ENCODE data around the gene EIF4B. TPM values are rescaled to one million over a fixed set of nuclear protein-coding genes. Genes with fewer than 3 reads are reported as not detected.

The EIF4B gene
- total and polyA plus RNA-seq, 9 of the 15 experiments (the other 6 are each of a cell fraction or from before 2014, with no cell fraction given): 138 to 669 (median 552) TPM

DNA sequence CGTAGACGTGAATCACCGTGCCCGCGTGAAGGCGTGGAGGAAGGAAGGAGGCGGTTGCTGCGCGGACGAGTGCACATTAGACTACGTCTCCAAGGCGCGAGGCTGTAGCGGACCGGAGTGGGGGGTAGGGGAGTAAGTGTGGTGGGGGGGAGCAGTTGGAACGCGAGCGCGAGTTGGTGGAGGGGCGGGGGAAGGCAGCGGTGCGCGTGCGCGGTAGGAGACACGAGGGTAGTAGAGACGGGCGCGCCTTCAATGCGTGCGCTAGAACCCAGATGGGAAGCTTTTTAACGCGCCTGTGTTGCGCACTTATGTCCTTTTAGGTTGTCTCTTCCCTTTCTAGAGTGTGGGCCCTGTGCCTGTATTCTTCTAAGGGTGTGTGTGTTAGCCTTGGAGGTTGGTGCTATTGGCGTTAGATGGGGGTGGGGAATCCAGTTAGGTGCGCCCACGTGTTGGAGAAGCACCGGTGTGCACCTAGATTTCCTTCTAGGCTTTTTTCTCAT is 604 bp downstream of the EIF4B start (continued):
- TF ChIP-seq, protein P1, sequence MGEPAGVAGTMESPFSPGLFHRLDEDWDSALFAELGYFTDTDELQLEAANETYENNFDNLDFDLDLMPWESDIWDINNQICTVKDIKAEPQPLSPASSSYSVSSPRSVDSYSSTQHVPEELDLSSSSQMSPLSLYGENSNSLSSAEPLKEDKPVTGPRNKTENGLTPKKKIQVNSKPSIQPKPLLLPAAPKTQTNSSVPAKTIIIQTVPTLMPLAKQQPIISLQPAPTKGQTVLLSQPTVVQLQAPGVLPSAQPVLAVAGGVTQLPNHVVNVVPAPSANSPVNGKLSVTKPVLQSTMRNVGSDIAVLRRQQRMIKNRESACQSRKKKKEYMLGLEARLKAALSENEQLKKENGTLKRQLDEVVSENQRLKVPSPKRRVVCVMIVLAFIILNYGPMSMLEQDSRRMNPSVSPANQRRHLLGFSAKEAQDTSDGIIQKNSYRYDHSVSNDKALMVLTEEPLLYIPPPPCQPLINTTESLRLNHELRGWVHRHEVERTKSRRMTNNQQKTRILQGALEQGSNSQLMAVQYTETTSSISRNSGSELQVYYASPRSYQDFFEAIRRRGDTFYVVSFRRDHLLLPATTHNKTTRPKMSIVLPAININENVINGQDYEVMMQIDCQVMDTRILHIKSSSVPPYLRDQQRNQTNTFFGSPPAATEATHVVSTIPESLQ (CRISPR knock-in tag; IDR thresholded peaks at IDR 0.05): 0 out of 2 replicates have a peak, but pooled peaks have one; percentile 7
- TF ChIP-seq, protein P2, sequence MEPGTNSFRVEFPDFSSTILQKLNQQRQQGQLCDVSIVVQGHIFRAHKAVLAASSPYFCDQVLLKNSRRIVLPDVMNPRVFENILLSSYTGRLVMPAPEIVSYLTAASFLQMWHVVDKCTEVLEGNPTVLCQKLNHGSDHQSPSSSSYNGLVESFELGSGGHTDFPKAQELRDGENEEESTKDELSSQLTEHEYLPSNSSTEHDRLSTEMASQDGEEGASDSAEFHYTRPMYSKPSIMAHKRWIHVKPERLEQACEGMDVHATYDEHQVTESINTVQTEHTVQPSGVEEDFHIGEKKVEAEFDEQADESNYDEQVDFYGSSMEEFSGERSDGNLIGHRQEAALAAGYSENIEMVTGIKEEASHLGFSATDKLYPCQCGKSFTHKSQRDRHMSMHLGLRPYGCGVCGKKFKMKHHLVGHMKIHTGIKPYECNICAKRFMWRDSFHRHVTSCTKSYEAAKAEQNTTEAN (CRISPR knock-in tag; IDR thresholded peaks at IDR 0.05): no peak
- TF ChIP-seq, protein P3, sequence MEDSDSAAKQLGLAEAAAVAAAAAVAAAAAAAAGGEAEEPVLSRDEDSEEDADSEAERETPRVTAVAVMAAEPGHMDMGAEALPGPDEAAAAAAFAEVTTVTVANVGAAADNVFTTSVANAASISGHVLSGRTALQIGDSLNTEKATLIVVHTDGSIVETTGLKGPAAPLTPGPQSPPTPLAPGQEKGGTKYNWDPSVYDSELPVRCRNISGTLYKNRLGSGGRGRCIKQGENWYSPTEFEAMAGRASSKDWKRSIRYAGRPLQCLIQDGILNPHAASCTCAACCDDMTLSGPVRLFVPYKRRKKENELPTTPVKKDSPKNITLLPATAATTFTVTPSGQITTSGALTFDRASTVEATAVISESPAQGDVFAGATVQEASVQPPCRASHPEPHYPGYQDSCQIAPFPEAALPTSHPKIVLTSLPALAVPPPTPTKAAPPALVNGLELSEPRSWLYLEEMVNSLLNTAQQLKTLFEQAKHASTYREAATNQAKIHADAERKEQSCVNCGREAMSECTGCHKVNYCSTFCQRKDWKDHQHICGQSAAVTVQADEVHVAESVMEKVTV (CRISPR knock-in tag; IDR thresholded peaks at IDR 0.05): no peak
- TF ChIP-seq MCM2 (IDR thresholded peaks at IDR 0.05; ENCODE audit: low read depth) (no peak), CXXC5 (CRISPR knock-in tag; IDR thresholded peaks at IDR 0.05) (no peak; the same call in none of the 2 replicates), EZH2 (IDR thresholded peaks at IDR 0.05; ENCODE audit: borderline replicate concordance, low read depth, low read length) (no peak), ILF3 (IDR thresholded peaks at IDR 0.05; ENCODE audit: borderline replicate concordance) (no peak), SAP30 (IDR thresholded peaks at IDR 0.05; ENCODE audit: borderline replicate concordance, insufficient read depth, low read depth, low read length, poor library complexity, severe bottlenecking) (peak; percentile 92), ZSCAN32 (CRISPR knock-in tag; IDR thresholded peaks at IDR 0.05) (no peak), PHF21A (IDR thresholded peaks at IDR 0.05; ENCODE audit: borderline replicate concordance, low read depth) (no peak), ZNF764 (CRISPR knock-in tag; IDR thresholded peaks at IDR 0.05; ENCODE audit: low read depth) (no peak), CHD1 (IDR thresholded peaks at IDR 0.05; ENCODE audit: low read length) (no peak)
- TF ChIP-seq, protein P4, sequence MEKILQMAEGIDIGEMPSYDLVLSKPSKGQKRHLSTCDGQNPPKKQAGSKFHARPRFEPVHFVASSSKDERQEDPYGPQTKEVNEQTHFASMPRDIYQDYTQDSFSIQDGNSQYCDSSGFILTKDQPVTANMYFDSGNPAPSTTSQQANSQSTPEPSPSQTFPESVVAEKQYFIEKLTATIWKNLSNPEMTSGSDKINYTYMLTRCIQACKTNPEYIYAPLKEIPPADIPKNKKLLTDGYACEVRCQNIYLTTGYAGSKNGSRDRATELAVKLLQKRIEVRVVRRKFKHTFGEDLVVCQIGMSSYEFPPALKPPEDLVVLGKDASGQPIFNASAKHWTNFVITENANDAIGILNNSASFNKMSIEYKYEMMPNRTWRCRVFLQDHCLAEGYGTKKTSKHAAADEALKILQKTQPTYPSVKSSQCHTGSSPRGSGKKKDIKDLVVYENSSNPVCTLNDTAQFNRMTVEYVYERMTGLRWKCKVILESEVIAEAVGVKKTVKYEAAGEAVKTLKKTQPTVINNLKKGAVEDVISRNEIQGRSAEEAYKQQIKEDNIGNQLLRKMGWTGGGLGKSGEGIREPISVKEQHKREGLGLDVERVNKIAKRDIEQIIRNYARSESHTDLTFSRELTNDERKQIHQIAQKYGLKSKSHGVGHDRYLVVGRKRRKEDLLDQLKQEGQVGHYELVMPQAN (IDR thresholded peaks at IDR 0.05; ENCODE audit: borderline replicate concordance): peak; percentile 98
- TF ChIP-seq, protein P5, sequence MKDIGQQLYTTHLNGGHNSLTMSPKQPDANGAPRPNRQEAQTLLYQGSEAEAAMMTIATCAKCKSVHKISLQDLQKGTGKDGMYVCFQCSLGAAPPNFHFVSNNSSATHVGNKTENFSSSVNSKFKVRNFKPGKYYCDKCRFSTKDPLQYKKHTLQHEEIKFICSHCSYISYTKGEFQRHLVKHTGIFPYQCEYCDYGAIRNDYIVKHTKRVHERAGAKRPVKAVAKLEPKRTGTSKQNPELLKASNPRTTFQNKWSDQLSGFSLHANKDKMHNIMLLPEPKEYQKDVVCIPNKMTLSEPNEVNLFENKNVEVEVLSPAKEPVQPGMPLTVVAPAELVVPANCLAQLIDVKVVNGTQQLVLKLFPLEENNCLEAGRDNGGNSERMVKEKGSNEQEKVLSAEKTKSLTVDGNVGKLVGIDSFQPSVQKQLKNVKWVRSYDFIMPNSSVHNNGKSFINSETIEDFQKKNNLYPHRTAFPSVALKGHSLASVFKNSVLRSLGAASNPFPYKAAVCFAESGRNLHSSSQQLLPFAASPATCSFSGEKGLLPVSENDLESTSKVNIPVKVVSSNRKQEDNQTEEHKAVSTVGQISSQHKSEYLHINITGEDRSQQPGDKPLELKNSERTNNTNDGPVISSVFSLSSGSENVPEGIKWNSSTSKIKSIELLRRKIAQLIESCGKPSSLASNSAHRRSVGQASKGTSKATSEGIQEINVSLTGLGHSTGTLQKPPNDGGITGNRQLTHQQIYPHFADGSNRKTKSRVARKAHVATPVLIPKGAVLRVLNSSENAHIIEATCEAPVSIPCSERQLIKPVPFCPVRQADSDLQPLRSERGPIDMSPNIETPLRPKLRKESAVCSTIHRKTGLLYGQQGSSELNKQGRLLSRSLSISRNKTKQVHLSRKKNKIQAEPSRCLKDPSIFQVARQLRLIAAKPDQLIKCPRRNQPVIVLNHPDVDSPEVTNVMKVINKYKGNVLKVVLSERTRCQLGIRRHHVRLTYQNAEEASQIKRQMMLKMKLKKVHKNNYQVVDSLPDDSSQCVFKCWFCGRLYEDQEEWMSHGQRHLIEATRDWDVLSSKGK (CRISPR knock-in tag; IDR thresholded peaks at IDR 0.05): no peak
- TF ChIP-seq, protein P6, sequence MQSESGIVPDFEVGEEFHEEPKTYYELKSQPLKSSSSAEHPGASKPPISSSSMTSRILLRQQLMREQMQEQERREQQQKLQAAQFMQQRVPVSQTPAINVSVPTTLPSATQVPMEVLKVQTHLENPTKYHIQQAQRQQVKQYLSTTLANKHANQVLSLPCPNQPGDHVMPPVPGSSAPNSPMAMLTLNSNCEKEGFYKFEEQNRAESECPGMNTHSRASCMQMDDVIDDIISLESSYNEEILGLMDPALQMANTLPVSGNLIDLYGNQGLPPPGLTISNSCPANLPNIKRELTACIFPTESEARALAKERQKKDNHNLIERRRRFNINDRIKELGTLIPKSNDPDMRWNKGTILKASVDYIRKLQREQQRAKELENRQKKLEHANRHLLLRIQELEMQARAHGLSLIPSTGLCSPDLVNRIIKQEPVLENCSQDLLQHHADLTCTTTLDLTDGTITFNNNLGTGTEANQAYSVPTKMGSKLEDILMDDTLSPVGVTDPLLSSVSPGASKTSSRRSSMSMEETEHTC (IDR thresholded peaks at IDR 0.05): peak; percentile 16; the same call in 1 of the 2 replicates
